Stimulated activated naive CD8-positive, alpha-beta T cell treated with anti-CD3 and anti-CD28 coated beads, Interleukin-15, Interleukin-2, amounts not matched to agents 100 ng/mL and 50 ng/mL, for 24 hours (primary cell): Measurements from ENCODE around the gene PVALEF.

Experiments
- H3K27ac Mint-ChIP-seq: one replicate; pipeline ENCODE4 v1.8.0; 2021; ENCODE audit warnings: mild to moderate bottlenecking, mixed read lengths
- H3K27me3 Mint-ChIP-seq: one replicate; pipeline ENCODE4 v1.8.0; 2021; ENCODE audit warnings: mixed read lengths
- H3K36me3 Mint-ChIP-seq: one replicate; pipeline ENCODE4 v1.8.0; 2021; ENCODE audit warnings: low read depth, mixed read lengths
- H3K4me1 Mint-ChIP-seq: one replicate; pipeline ENCODE4 v1.8.0; 2021; ENCODE audit warnings: low read depth, mixed read lengths
- H3K4me3 Mint-ChIP-seq: one replicate; pipeline ENCODE4 v1.8.0; 2021; ENCODE audit warnings: mild to moderate bottlenecking, mixed read lengths
- H3K9me3 Mint-ChIP-seq: one replicate; pipeline ENCODE4 v1.8.0; 2021; ENCODE audit warnings: mixed read lengths

PVALEF gene

DNA sequence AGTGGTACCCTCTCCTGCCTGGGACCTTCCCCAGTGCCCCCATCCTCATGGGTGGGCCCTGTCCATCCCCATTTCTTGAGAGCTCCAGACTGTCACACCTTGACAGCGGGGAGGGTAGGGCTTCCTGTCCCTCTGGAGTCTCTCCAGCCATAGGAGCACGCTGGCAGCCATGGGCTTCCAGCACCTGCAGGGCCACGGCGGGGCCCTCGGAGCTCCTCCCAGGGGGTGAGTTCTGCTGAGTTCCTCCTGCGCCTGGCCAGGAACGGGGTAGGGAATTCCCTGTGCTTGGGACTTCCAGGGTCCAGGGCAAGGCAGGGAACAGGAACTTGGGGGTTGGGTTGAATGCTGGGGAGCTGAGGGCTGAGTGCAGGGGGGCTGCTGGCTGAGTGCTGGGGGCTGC lies 23.7 kb downstream of the PVALEF start:
- H3K9me3 Mint-ChIP-seq: no peaks in the 10 kb centered on the region
- no peaks in the 10 kb centered on the region for H3K36me3 Mint-ChIP-seq
- no peak overlapping the region for H3K27ac Mint-ChIP-seq
- H3K4me1 Mint-ChIP-seq: no peaks in the 10 kb centered on the region
- H3K4me3 Mint-ChIP-seq: no peak overlapping the region
- H3K27me3 Mint-ChIP-seq: peaks cover 4% of the 10 kb centered on the region

DNA sequence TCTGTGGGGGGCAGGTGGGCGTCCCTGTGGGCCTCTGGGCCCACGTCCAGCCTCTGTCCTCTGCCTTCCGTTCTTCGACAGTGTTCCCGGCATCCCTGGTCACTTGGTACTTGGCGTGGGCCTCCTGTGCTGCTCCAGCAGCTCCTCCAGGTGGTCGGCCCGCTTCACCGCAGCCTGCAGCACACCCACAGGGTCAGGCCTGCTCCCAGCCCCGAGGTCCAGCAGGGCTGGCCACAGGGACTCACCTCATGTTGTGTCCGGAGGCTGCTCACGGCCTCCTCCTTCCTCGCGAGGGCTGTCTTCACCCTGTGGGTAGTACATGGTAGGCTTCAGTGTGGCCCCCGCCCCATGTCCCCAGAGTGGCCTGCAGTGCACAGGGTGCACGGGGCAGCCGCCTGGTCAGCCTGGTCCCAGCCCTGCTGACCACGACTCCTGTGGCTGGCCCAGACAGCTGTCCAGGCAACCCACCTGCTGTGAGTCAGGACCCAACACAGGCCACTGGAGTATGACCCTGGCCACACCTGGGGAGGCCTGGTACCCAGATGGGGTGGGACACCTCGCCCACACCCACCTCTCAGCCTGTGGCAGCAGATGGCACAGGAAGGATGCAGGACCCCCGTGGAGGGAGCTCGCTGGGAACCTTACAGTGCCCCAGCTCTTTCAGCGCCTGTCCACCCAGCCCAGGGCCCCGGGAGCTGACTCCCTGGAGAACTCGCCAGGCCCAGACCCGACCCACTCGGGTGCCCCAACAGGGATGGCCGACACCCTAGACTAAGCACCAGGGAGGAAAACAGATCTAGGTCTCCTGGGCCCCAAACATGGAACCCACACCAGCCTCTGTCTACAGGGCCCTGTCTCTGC lies 24.6 kb downstream of the PVALEF start:
- Mint-ChIP-seq H3K27me3 (no peaks in the 10 kb centered on the region), H3K4me1 (no peaks in the 10 kb centered on the region), H3K27ac (no peak overlapping the region), H3K4me3 (no peak overlapping the region), H3K36me3 (no peaks in the 10 kb centered on the region), H3K9me3 (no peaks in the 10 kb centered on the region)

DNA sequence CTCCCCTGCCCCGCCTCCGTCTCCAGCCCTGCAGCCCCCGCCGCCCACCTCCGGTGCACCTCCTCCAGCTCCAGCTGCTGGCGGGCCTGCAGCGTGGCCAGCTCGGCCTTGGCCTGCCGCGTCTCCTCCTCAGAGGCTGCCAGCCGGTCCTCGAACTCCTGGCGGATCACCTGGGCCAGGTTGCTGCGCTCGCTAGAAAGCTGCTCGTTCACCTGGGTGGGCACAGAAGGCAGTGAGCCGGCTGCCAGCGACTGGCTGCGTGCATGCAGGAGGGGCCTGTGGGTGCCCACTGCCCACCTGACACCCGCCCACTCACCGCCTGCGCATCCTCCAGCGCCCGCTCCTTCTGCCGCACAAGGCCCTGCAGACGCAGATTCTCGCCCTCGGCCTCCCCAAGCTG lies 25.3 kb downstream of the PVALEF start:
- no peak overlapping the region for H3K4me3 Mint-ChIP-seq
- no peaks in the 10 kb centered on the region for H3K36me3 Mint-ChIP-seq
- H3K9me3 Mint-ChIP-seq: no peaks in the 10 kb centered on the region
- no peaks in the 10 kb centered on the region for H3K27me3 Mint-ChIP-seq
- H3K27ac Mint-ChIP-seq: no peak overlapping the region
- no peaks in the 10 kb centered on the region for H3K4me1 Mint-ChIP-seq

DNA sequence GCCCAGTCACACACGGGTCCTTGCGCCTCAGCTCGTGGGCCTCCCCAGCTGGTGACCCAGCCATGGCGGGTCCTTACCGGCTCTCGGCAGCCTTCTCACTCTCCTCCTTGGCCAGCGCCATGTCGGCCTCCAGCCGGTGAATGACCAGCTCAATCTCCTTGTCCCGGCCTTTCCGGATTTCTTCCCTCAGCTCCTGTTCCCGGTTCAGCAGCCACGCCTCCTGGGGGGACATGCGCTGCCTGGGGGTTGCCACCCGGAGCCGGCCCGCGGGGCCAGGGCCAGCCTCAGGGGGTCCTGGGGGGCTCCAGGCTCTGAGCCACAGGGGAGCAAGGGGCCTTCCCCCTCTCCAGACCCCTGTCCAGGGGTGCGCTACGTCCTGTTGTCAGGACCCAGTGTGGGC lies 25.8 kb downstream of the PVALEF start:
- Mint-ChIP-seq H3K4me1 (no peaks in the 10 kb centered on the region), H3K36me3 (no peaks in the 10 kb centered on the region), H3K9me3 (no peaks in the 10 kb centered on the region), H3K27ac (no peak overlapping the region), H3K4me3 (no peak overlapping the region), H3K27me3 (no peaks in the 10 kb centered on the region)

DNA sequence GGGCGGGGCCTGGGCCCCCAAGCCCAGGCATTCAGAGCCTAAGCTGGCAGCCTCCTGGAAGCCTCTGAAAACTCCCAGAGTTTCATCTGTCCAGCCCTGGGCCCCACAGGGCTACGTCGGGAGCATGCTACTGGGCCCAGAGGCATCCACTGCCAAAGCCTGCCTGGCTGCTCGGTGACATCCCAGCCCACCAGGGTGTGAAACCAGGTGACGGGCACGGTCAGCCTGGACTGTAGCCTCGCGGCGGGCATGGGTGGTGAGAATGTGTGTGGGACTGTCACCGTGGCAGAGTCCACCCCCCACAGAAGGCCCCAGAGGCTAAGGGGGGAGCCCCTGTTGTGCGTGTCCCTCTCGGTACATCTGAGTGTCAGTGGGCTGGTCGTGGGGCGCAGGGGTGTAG lies 26.3 kb downstream of the PVALEF start:
- Mint-ChIP-seq H3K9me3 (no peaks in the 10 kb centered on the region), H3K4me3 (no peak overlapping the region), H3K4me1 (no peaks in the 10 kb centered on the region), H3K27me3 (no peaks in the 10 kb centered on the region), H3K36me3 (no peaks in the 10 kb centered on the region), H3K27ac (no peak overlapping the region)

DNA sequence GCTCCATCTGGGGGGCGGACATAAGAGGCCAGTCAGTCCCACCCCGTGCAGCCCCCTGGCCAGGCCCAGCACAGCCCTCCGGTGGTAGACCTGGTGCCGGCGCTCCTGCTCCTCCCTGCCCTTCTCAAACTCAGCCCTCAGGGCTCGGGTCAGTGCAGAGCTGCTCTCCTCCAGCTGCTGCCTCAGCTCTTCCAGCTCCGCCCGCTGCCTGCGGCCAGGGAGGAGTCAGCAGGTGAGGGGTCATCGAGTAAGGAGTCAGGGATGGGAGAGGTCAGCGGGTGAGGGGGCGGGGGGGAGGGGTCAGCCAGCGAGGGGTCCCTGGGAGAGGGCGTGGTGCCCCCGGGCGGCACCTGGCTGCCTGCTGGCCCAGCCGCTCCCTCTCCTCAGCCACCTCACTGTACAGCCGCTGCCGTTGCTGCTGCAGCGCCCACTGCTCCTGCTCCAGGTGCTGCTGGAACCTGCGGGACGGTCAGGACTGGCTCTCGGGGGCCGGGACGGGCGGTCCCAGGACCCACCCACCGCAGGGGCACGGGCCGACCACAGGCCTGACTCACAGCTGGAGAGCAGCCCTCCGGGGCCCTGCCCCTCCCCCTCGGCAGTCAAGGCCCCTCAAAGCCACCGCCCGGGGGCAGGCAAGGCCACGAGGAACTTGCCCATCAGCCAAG lies 27.2 kb downstream of the PVALEF start:
- Mint-ChIP-seq H3K36me3 (no peaks in the 10 kb centered on the region), H3K4me3 (no peak overlapping the region), H3K27ac (no peak overlapping the region), H3K4me1 (no peaks in the 10 kb centered on the region), H3K27me3 (no peaks in the 10 kb centered on the region), H3K9me3 (no peaks in the 10 kb centered on the region)

DNA sequence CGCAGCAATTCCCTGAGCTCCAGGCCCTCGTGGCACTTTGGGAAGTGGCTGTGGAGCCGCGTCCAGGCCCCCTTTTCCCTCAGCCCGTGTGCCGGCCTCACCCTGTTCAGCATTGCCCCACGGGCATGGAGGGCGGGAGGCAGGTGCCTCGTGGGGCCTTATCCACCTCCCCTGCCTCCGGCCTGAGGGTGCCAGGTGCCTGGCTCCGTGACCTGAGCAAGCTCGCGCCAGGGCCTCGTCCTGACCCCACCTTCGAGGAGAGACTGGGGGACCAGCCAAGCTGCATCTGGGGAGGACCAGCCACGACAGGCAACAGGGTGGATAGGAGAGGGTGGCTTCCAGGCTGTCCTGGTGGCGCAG lies 27.7 kb downstream of the PVALEF start:
- Mint-ChIP-seq H3K4me1 (no peaks in the 10 kb centered on the region), H3K27me3 (no peaks in the 10 kb centered on the region), H3K36me3 (no peaks in the 10 kb centered on the region), H3K27ac (no peak overlapping the region), H3K9me3 (no peaks in the 10 kb centered on the region), H3K4me3 (no peak overlapping the region)

DNA sequence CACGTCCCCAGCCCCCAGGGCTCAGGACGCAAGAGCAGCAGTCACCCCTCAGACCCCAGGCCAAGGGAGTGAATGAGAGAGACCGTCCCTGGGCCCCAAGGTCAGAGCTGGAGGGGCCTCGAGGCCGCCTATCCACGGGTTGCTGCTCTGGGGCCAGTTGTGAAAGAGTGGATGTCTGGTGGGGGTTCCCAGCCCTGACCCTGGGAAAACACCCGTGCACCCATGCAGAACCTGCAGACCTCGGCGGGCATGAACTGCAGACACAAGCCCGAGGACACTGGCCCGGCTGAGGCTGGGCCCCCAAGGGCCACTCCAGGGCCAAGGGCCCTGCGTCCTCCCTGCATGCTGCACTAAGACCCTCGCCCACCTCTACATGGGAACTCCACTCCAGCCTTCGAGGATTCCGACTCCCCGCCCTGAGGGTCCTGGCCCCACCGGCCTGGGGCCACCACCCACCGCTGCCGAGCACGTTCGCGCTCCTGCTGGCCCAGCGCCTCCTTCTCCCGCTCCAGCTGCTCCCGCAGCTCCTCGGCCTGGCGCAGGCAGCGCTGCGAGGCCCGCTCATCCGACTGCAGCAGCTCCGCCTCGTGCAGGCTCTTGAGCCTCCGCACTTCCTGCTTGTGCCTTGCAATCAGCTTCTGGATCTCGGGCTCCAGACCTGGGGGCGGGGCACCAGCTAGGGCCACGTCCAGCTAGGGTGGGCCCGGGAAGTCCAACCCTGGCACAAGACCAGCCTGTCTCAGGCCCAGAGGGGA lies 28.3 kb downstream of the PVALEF start:
- Mint-ChIP-seq H3K4me3 (no peak overlapping the region), H3K9me3 (no peaks in the 10 kb centered on the region), H3K36me3 (no peaks in the 10 kb centered on the region), H3K4me1 (no peaks in the 10 kb centered on the region), H3K27ac (no peak overlapping the region), H3K27me3 (no peaks in the 10 kb centered on the region)

DNA sequence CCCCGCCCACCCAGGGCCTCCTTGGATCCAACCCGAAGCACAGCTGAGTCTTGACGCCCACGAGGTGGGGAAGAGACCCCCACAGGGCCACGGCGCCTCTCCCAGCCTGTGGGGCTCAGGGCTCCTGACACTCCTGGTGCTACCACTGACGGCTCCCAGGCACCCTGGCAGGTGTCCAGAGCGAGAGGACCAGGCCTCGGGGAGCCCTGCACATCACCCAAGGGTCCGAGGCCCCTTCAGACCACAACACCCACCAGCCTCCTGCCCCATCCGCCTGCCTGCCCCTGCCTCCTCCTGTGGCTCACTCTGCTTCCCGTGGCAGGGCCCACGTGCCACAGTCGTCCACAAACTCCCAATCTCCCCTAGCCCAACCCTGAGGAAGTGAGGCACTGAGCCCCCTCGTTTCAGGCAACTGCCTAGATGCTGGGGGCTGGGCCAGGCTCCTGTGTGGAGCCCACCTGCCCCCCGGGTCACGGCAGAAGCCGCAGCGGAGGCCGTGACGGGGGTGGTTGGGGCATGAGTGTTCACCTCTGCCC lies 29.0 kb downstream of the PVALEF start:
- Mint-ChIP-seq H3K27ac (no peak overlapping the region), H3K9me3 (no peaks in the 10 kb centered on the region), H3K27me3 (no peaks in the 10 kb centered on the region), H3K36me3 (no peaks in the 10 kb centered on the region), H3K4me1 (no peaks in the 10 kb centered on the region), H3K4me3 (no peak overlapping the region)

DNA sequence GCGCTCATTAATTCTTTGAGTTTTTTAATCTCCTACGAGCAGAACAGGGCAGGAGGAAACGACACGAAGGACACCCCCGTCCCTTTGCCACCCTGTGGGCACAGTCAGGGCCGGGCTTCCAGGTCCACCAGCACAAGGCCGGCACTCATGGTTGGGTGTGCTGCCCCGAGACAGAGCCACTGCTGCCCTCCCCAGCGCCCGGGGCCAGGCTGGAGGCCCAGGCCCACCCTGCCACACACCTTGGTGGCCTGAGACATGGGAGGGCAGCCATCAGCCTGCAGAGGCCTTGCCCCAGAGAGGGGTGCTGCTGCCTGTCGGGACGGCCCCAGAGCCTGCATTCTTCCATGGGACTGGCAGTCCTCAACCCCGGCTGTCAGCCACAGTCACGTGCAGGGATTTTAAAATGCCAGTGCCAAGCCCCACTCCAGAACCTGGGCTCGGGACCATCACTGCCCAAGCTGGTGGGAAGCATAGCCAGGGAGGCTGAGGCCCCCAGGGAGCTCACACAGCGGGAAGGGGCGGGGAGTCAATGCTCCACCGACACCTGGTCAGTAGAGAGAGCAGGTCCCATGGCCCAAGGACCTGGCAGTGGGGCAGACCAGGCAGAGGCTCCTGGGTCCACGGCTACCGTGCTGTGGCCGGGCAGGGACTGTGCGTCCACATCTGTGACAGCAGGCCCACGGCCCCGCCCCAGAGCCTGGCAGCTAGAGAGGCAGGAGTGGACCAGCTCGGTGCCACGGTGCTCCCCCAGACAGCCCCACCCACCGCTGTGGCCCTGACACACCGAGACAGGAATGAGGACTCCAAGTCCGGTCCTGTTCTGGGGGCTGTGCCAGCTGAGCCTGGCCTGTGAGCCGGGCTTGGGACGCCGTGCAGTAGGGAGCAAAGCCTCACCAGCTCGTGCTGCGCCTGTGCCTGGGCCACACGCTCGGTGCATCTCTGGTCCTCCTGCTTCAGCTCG lies 29.9 kb downstream of the PVALEF start:
- no peaks in the 10 kb centered on the region for H3K36me3 Mint-ChIP-seq
- no peak overlapping the region for H3K4me3 Mint-ChIP-seq

DNA sequence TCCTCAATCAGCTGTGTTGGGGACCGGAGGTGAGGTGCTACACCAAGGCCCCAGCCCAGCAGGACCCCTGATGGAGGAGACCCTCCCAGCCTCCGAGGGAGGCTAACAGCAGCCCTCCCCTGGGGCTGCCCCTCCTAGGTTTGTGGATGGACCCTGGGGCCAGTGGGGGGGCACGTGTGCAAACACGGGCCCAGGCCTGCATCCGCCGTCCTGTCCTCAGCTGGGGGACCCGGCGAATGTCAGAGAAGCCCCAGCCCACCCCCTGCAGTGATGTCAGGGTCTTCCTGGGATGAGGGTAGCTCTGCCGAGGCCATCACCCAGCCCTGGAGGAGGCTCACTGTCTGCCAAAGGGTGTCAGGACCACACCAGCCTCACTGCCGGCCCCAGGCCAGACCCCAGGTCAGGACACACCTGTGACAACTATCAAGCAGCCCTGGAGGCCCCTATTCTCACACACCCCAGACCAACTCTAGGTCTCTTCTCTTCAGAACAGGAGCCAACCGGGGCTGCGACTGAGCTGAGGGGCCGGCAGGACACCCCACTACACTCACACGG lies 30.7 kb downstream of the PVALEF start:
- H3K27me3 Mint-ChIP-seq: no peaks in the 10 kb centered on the region
- no peaks in the 10 kb centered on the region for H3K4me1 Mint-ChIP-seq
- no peaks in the 10 kb centered on the region for H3K36me3 Mint-ChIP-seq
- H3K27ac Mint-ChIP-seq: no peak overlapping the region
- H3K4me3 Mint-ChIP-seq: no peak overlapping the region
- no peaks in the 10 kb centered on the region for H3K9me3 Mint-ChIP-seq

More for the DNA sequence above, 29.9 kb downstream of the PVALEF start:
- Mint-ChIP-seq H3K4me1 (no peaks in the 10 kb centered on the region), H3K27ac (no peak overlapping the region), H3K27me3 (no peaks in the 10 kb centered on the region), H3K9me3 (no peaks in the 10 kb centered on the region)

DNA sequence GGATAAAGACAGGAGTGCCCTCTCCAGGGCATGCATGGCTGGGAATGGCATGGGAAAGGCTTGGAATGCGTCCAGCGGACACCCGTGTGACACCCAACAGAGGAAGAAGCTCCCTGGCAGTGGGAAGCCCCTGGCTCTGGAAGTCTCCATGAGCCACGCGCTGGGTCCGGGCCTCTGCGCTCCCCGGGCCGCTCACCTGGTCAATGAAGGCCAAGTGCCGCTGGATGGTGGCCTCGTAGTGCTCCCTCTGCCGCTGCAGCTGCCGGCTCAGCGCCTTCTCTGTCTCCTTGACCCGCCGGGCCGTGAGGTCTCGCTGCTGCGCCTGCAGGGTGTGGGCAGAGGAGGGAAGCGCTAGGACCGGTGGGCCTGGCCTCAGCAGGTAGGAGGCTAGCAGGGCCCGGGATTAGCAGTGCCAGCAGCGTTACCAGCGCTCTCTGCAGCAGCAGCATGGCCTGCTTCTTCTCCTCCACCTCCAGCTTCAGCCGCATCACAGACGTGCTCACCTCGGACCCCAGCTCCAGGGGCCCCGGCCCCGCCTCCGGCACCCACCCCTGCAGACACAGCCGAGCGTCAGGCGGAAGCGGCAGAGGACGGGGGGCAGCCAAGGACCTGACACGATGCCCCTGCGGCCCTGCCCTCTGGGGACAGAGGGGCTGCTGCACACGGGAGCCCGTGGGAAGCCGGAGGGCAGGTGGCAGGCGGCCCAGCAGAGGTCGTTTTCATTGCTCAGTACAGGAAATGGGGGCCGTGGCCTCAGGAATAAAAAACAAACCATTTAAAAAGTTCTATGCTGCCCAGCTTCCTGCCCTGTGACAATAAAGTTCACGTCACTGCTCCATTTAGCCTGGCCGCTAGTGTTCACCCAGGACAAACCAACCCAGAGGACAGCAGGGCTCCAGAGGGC lies 31.4 kb downstream of the PVALEF start:
- no peaks in the 10 kb centered on the region for H3K4me1 Mint-ChIP-seq
- no peaks in the 10 kb centered on the region for H3K36me3 Mint-ChIP-seq
- no peaks in the 10 kb centered on the region for H3K9me3 Mint-ChIP-seq
- H3K4me3 Mint-ChIP-seq: no peak overlapping the region
- H3K27me3 Mint-ChIP-seq: no peaks in the 10 kb centered on the region
- H3K27ac Mint-ChIP-seq: no peak overlapping the region

DNA sequence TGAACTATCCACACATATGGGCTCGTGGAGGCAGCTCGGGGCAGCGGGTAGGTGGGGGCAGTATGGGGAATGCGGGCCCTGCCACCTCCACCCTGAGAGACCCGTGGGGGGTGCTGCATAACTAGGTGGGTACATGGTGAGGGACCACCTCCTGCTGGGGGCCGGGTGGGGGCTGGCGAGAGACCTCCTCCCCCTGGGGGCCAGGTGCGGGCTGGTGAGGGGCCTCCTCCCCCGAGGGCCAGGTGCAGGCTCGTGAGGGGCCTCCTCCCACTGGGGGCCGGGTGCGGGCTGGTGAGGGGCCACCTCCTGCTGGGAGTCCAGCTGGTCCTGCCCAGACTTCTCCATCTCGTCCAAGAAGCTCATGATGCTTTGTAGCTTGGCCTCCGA lies 32.1 kb downstream of the PVALEF start:
- Mint-ChIP-seq H3K4me1 (no peaks in the 10 kb centered on the region), H3K36me3 (no peaks in the 10 kb centered on the region)

More for the DNA sequence above, 32.1 kb downstream of the PVALEF start:
- Mint-ChIP-seq H3K27ac (no peak overlapping the region), H3K9me3 (no peaks in the 10 kb centered on the region), H3K4me3 (no peak overlapping the region), H3K27me3 (no peaks in the 10 kb centered on the region)
